T-cell (primary cell): ENCODE results near the gene FAAP100. TPM values are rescaled to one million over a fixed set of nuclear protein-coding genes. Genes with fewer than 3 reads are reported as not detected.

Experiments used
- ATAC-seq, 4 experiments: fragments of 200-7000 bp in 3 of 4; fragments of 150-1000 bp in 1 of 4; cut with Tn5 transposase; replicated peaks in 1 of 4; 1 replicate in 3 of 4; 2 replicates in 1 of 4; pipeline ENCODE4 v1.10.0; 2021; ENCODE audit warnings: moderate library complexity in 3 of 4, mild to moderate bottlenecking in 2 of 4, moderate number of reproducible peaks in 1 of 4
- CTCF ChIA-PET, 2 donors: fragments of 300-600 bp; sonication (Branson Sonifier 250); formaldehyde crosslinking; loops; one replicate each; lab custom pipeline; 2022; ENCODE audit warnings: antibody characterized with exemption in 2 of 2; lab: Charles Lee
- POLR2A ChIA-PET, 2 donors: fragments of 300-600 bp; sonication (Branson Sonifier 250); formaldehyde crosslinking; loops; one replicate each; lab custom pipeline; 2022; ENCODE audit warnings: antibody characterized with exemption in 2 of 2; lab: Charles Lee
- DNase-seq, 35 experiments: peaks; one replicate each; pipeline versions ENCODE4 v3.0.0 to v3.0.0-alpha.2; 2013 to 2023
- H3K27ac ChIP-seq: one replicate; pipeline ENCODE4 v1.5.1; 2013; ENCODE audit warnings: low read length
- H3K27me3 ChIP-seq, 2 experiments: replicated peaks in 1 of 2; 1 replicate in 1 of 2; 2 replicates in 1 of 2; pipeline versions ENCODE4 v1.6.1 to v1.7.0; 2013; ENCODE audit warnings: low read length in 1 of 2, mixed read lengths in 1 of 2; ENCODE audit not compliant: control insufficient read depth in 2 of 2, insufficient read depth in 2 of 2; ENCODE audit errors: extremely low read depth in 1 of 2
- H3K36me3 ChIP-seq, 2 donors: 1 replicate in 1 of 2; 2 replicates in 1 of 2; pipeline versions ENCODE4 v1.6.1 to v1.7.0; 2013; ENCODE audit warnings: low read length in 1 of 2; ENCODE audit not compliant: control insufficient read depth in 2 of 2, insufficient read depth in 1 of 2; ENCODE audit errors: extremely low read depth in 1 of 2
- H3K4me1 ChIP-seq, 2 experiments: 1 replicate in 1 of 2; 2 replicates in 1 of 2; pipeline versions ENCODE4 v1.6.1 to v1.7.0; 2013; ENCODE audit warnings: low read length in 2 of 2, mixed read lengths in 1 of 2; ENCODE audit not compliant: insufficient read depth in 2 of 2, control insufficient read depth in 1 of 2; ENCODE audit errors: extremely low read depth in 1 of 2
- H3K4me3 ChIP-seq, 2 donors: 1 replicate in 1 of 2; 2 replicates in 1 of 2; pipeline versions ENCODE4 v1.5.1 to v1.7.0; 2013; ENCODE audit warnings: mild to moderate bottlenecking in 2 of 2, low read length in 1 of 2, moderate library complexity in 1 of 2; ENCODE audit not compliant: control insufficient read depth in 1 of 2; ENCODE audit errors: extremely low read depth in 1 of 2
- H3K9me3 ChIP-seq: 2 replicates; pipeline ENCODE4 v1.7.0; 2013
- H3K27ac Mint-ChIP-seq, 2 donors: one replicate each; pipeline ENCODE4 v1.8.0; 2020 to 2021; ENCODE audit warnings: mild to moderate bottlenecking in 2 of 2, mixed read lengths in 2 of 2
- H3K27me3 Mint-ChIP-seq, 2 donors: one replicate each; pipeline ENCODE4 v1.8.0; 2021 to 2022; ENCODE audit warnings: mixed read lengths in 2 of 2
- H3K36me3 Mint-ChIP-seq: one replicate; pipeline ENCODE4 v1.8.0; 2021; ENCODE audit warnings: mixed read lengths
- H3K4me1 Mint-ChIP-seq, 3 donors: one replicate each; pipeline ENCODE4 v1.8.0; 2020 to 2022; ENCODE audit warnings: mixed read lengths in 3 of 3, mild to moderate bottlenecking in 1 of 3
- H3K4me3 Mint-ChIP-seq, 3 donors: one replicate each; pipeline ENCODE4 v1.8.0; 2020 to 2022; ENCODE audit warnings: mild to moderate bottlenecking in 3 of 3, mixed read lengths in 3 of 3, moderate library complexity in 3 of 3
- H3K9me3 Mint-ChIP-seq, 3 donors: one replicate each; pipeline ENCODE4 v1.8.0; 2020 to 2022; ENCODE audit warnings: mixed read lengths in 3 of 3
- WGBS: methylation state at CpG from one replicate; pipeline ENCODE4 v1.1.5; 2013; ENCODE audit warnings: missing lambda C conversion rate; ENCODE audit not compliant: insufficient coverage; 5-methylcytosine and 5-hydroxymethylcytosine counted together
- total RNA-seq, 35 experiments: library from RNA in 6 of 35; stranded (reverse) in 6 of 35; fragments of 120-200 nt in 1 of 35; gene quantifications; one replicate each; pipeline versions ENCODE4 v1.2.1 to v1.2.4 and lab custom pipeline; 2013 to 2026

Gene FAAP100
- total RNA-seq, 5 donors from 2014 or later (not counting 1 experiment from before 2014, with no cell fraction given) = 31.7 to 62.1 (median 59.0) TPM

DNA sequence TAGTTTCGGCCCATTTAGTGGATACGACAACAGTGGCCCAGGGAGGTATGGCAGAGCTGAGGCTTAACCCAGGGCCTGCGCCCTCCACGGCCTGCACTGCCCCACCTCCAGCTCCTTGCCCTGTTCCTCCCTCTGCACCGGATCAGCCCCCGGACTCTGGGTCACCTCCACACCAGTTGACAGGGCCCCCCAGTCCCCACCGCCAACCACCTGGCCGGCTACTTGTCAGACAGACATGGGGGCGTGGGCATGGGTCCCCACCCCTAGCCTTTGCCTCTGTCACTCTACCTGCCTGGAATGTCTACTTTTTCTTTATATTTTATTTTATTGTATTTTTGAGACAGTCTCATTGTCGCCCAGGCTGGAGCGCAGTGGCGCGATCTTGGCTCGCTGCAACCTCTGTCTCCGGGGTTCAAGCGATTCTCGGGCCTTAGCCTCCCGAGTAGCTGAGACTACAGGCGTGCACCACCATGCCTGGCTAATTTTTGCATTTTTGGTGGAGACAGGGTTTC lies 36.6 kb downstream of the FAAP100 start:
- Histone ChIP-seq H3K27ac (peak overlapping the region; percentile 78), H3K4me1 (peaks cover 10 to 80% of the 10 kb centered on the region in 2 experiments), H3K36me3 (peaks cover 11 to 17% of the 10 kb centered on the region in 2 donors), H3K4me3 (peak overlapping the region; percentile 59 to 66), H3K27me3 (peaks cover 0 to 4% of the 10 kb centered on the region in 2 experiments), H3K9me3 (no peaks in the 10 kb centered on the region)
- no peaks in the 10 kb centered on the region for H3K27me3 Mint-ChIP-seq
- POLR2A ChIA-PET = no interaction called here
- CTCF ChIA-PET = no interaction called here
- 54% methylated on average over 15 of the region's 19 CpGs for WGBS
- peaks cover 29 to 40% (median 34%) of the 10 kb centered on the region in 3 donors for H3K4me1 Mint-ChIP-seq
- H3K9me3 Mint-ChIP-seq = no peaks in the 10 kb centered on the region
- peaks cover 16% of the 10 kb centered on the region for H3K36me3 Mint-ChIP-seq
- no peak for ATAC-seq
- DNase-seq = peak in 1 of 35 experiments; percentile 32
- H3K27ac Mint-ChIP-seq = peak overlapping the region; percentile 93 to 94
- H3K4me3 Mint-ChIP-seq = peak overlapping the region; percentile 83 to 98 (median 86)

DNA sequence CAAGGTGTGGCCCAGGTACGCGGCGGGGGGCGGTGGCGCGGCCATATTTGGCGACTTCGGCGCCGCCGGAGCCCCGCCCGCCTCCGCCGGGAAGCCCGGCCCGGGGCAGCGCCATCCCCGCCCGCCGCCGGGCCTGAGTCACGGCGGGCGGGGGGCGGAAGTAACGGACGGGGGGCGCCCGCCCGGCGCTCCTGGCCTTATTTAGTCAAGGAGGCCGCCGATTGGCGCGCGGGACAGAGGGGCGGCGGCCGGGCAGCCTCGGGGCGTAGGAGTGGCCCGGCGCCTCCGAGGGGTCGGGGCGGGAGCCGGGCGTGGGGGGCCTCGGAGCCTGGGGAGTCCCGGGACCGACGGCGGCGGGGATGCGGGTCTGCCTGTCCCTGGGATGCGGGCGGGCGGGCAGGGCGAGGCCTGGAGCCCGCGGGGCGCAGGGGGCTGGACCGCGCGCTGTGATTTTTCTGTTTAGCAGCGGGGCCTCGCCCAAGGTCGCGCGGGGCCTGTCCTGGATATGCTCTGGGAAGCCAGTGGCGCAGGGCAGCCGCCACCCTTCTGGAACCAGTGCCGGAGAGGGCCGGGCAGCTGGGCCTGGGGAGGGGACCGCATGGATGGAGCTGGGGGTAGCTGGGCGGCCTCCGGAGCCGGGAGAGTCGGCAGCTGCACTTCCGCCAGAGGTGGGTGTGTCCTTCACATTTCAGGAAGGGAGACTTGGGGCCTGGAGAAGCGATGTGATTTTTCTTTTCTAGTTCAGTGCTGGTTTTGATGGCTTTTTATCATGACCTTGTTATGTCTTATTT lies 37.2 kb downstream of the FAAP100 start:
- ATAC-seq (peak; percentile 21 to 42 (median 32)), DNase-seq (peak in 18 of 35 experiments; percentile 24 to 75 (median 43))
- WGBS = under 1% methylated on average over 78 of the region's 82 CpGs
- no peaks in the 10 kb centered on the region for H3K27me3 ChIP-seq
- peak overlapping the region; percentile 59 to 66 for H3K4me3 ChIP-seq
- Mint-ChIP-seq H3K36me3 (peaks cover 23% of the 10 kb centered on the region), H3K4me1 (peaks cover 31 to 45% (median 40%) of the 10 kb centered on the region in 3 donors), H3K27ac (peak overlapping the region; percentile 93 to 94), H3K4me3 (peak overlapping the region; percentile 83 to 98 (median 86)), H3K9me3 (no peaks in the 10 kb centered on the region), H3K27me3 (no peaks in the 10 kb centered on the region)
- H3K4me1 ChIP-seq = peaks cover 17 to 83% of the 10 kb centered on the region in 2 experiments
- CTCF ChIA-PET = no interaction called here
- no peaks in the 10 kb centered on the region for H3K9me3 ChIP-seq
- POLR2A ChIA-PET = interaction anchor here in 1 of 2 donors (0.6 kb wide), 1 partner anchor 24 kb away, joined by 3 read pairs; no protein-coding TSS in a partner anchor
- peak overlapping the region; percentile 78 for H3K27ac ChIP-seq
- H3K36me3 ChIP-seq = peaks cover 12 to 24% of the 10 kb centered on the region in 2 donors

DNA sequence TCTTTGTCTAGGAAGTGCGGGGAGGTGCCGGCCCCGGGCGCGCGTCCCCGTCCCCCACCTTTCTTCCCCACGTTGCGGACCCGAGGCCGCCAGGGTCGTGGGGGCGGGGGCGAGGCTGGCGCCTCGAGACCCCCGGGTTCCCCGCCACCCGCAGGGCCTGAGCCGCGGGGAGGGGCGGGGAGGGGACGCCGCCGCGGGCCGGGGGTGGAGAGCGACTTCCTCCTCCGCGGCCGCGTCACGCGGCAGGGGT lies 37.7 kb downstream of the FAAP100 start:
- Histone ChIP-seq H3K4me1 (peaks cover 21 to 82% of the 10 kb centered on the region in 2 experiments), H3K9me3 (no peaks in the 10 kb centered on the region), H3K27ac (peak overlapping the region; percentile 81), H3K4me3 (peak overlapping the region; percentile 77 to 84), H3K36me3 (peaks cover 13 to 29% of the 10 kb centered on the region in 2 donors), H3K27me3 (no peaks in the 10 kb centered on the region)
- Mint-ChIP-seq H3K4me3 (peak overlapping the region; percentile 81 to 98 (median 85)), H3K27me3 (no peaks in the 10 kb centered on the region), H3K27ac (peak overlapping the region; percentile 55 to 67), H3K4me1 (peaks cover 36 to 50% (median 45%) of the 10 kb centered on the region in 3 donors), H3K9me3 (no peaks in the 10 kb centered on the region), H3K36me3 (peaks cover 28% of the 10 kb centered on the region)
- WGBS = 0% methylated on average over 15 of the region's 34 CpGs
- peak in 2 of 4 experiments; percentile 1 for ATAC-seq
- peak in 1 of 35 experiments; percentile 21 for DNase-seq
- CTCF ChIA-PET = no interaction called here
- POLR2A ChIA-PET = interaction anchor here in 1 of 2 donors (0.6 kb wide), 1 partner anchor 24 kb away, joined by 3 read pairs; no protein-coding TSS in a partner anchor

DNA sequence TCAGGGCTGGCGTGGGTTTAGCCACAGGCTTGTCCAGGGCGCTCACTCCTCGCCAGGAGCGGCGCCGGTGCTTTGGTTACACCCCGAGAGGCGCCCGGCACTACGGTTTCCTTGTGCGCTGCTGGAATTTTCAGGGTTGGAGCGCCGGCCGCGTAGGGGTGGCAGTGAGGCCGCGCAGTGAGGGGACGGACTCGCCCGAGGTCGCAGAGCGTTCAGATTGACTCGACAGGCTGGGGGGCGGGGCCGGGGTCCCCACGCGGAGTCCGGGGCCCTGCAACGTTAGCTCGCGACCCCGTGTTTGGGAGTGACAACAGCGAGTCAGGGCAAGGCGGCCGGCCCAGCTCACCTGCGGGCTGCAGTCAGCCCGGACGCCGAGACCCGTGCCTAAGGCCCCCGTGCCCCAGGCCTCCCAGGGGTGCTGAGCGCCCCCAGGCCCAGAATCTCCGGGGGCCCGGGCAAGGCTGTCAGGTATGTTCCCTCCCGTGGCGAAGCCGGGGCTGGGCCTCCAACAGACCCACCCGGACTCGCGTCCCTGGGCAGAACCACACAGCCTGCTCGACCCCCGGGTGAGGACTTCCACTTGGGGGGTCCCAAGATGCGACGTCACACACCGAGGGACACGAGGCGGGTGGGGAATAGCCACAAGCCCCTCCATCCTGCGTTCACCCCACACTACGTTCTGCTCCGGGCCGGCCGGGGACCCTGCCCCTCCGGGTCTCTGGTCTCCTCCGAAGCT lies 38.2 kb downstream of the FAAP100 start:
- peak overlapping the region; percentile 89 to 91 for H3K27ac Mint-ChIP-seq
- ATAC-seq = no peak
- under 1% methylated on average over 59 of the region's 64 CpGs for WGBS
- Histone ChIP-seq H3K27ac (peak overlapping the region; percentile 81), H3K27me3 (no peaks in the 10 kb centered on the region), H3K4me1 (peaks cover 26 to 83% of the 10 kb centered on the region in 2 experiments), H3K9me3 (no peaks in the 10 kb centered on the region), H3K36me3 (peaks cover 16 to 34% of the 10 kb centered on the region in 2 donors), H3K4me3 (peak overlapping the region; percentile 77 to 84)
- H3K9me3 Mint-ChIP-seq = no peaks in the 10 kb centered on the region
- POLR2A ChIA-PET = interaction anchor here in 1 of 2 donors (0.6 kb wide), 1 partner anchor 25 kb away, joined by 3 read pairs; no protein-coding TSS in a partner anchor
- no peaks in the 10 kb centered on the region for H3K27me3 Mint-ChIP-seq
- peak in 8 of 35 experiments; percentile 25 to 55 (median 36) for DNase-seq
- peaks cover 33% of the 10 kb centered on the region for H3K36me3 Mint-ChIP-seq
- CTCF ChIA-PET = no interaction called here
- peaks cover 41 to 55% (median 50%) of the 10 kb centered on the region in 3 donors for H3K4me1 Mint-ChIP-seq
- H3K4me3 Mint-ChIP-seq = peak overlapping the region; percentile 81 to 98 (median 85)

DNA sequence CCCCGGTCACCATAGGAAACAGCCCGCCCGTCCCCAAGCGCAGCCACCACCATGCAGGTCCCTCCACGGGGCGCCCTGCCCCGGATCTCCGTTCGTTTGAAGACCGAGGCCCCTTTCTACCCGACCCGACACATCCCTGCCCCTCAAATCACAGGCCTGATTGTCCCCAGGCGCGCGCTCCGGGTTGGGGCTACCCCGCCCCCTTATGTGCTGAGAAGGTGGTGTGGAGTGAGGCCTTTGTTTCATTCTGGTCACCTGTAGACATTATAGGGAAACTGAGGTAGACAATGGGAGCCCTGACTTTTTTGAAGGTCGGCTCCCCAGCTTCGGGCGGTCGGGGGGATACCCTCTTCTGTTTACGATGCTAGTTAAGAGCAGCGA lies 38.8 kb downstream of the FAAP100 start:
- no peaks in the 10 kb centered on the region for H3K9me3 ChIP-seq
- peaks cover 26 to 83% of the 10 kb centered on the region in 2 experiments for H3K4me1 ChIP-seq
- peak overlapping the region; percentile 81 for H3K27ac ChIP-seq
- Mint-ChIP-seq H3K4me3 (peak overlapping the region; percentile 81 to 98 (median 85)), H3K4me1 (peaks cover 44 to 58% (median 56%) of the 10 kb centered on the region in 3 donors), H3K9me3 (no peaks in the 10 kb centered on the region), H3K27me3 (no peaks in the 10 kb centered on the region), H3K36me3 (peaks cover 35% of the 10 kb centered on the region), H3K27ac (peak overlapping the region; percentile 89 to 91)
- H3K36me3 ChIP-seq = peaks cover 16 to 37% of the 10 kb centered on the region in 2 donors
- peak overlapping the region; percentile 77 to 84 for H3K4me3 ChIP-seq
- 0% methylated on average over 12 of the region's 23 CpGs for WGBS
- DNase-seq (peak in 25 of 35 experiments; percentile 37 to 70 (median 51)), ATAC-seq (peak; percentile 17 to 31 (median 20))
- ChIA-PET CTCF (no interaction called here), POLR2A (no interaction called here)
- H3K27me3 ChIP-seq = no peaks in the 10 kb centered on the region
